IMR-90 (cell line): ENCODE measurements around the gene ZNF280A. TPM values are rescaled to one million over a fixed set of nuclear protein-coding genes. Genes with fewer than 3 reads are reported as not detected.

Experiments used
- ATAC-seq: fragments of 200-7000 bp; cut with Tn5 transposase; 2 replicates; pipeline ENCODE4 v1.9.1; 2020; ENCODE audit warnings: low read depth, mild to moderate bottlenecking, moderate library complexity
- BruUV-seq: library from RNA; stranded (reverse); fragments of 400-500 nt; replicated peaks from 2 replicates; lab custom pipeline; 2021; lab: Mats Ljungman, UMichigan
- CTCF ChIA-PET: fragments of 300-600 bp; formaldehyde crosslinking; extraction: SDS; loops from one replicate; lab custom pipeline; 2021; ENCODE audit warnings: antibody characterized with exemption; lab: Yijun Ruan, JAX
- POLR2A ChIA-PET: fragments of 300-600 bp; sonication (Branson Sonifier 250); formaldehyde crosslinking; loops from one replicate; lab custom pipeline; 2022; ENCODE audit warnings: antibody characterized with exemption; ENCODE audit not compliant: unreplicated experiment; lab: Charles Lee
- DNase-seq: peaks from one replicate; pipeline ENCODE4 v3.0.0; 2013
- H2AFZ ChIP-seq: replicated peaks from 2 replicates; pipeline ENCODE3; 2013; ENCODE audit warnings: low read length, mild to moderate bottlenecking; ENCODE audit not compliant: poor library complexity
- H2AK5ac ChIP-seq: 2 replicates; pipeline ENCODE4 v1.6.1; 2013; ENCODE audit warnings: low read depth, low read length, inconsistent platforms
- H2AK9ac ChIP-seq: replicated peaks from 2 replicates; pipeline ENCODE3; 2013; ENCODE audit warnings: mild to moderate bottlenecking, low read depth, low read length, moderate library complexity; ENCODE audit not compliant: poor library complexity
- H2BK120ac ChIP-seq: 2 replicates; pipeline ENCODE4 v1.6.1; 2013; ENCODE audit warnings: low read depth, low read length, inconsistent platforms
- H2BK15ac ChIP-seq: 3 replicates; pipeline ENCODE4 v1.6.1; 2013; ENCODE audit warnings: low read depth, low read length, inconsistent platforms
- H2BK20ac ChIP-seq: 2 replicates; pipeline ENCODE4 v1.6.1; 2013; ENCODE audit warnings: low read depth, mild to moderate bottlenecking, inconsistent platforms, low read length, moderate library complexity
- H2BK5ac ChIP-seq: 2 replicates; pipeline ENCODE4 v1.6.1; 2013; ENCODE audit warnings: mild to moderate bottlenecking, low read depth, low read length, inconsistent platforms; ENCODE audit not compliant: poor library complexity, severe bottlenecking
- H3K14ac ChIP-seq: replicated peaks from 2 replicates; pipeline ENCODE4 v1.6.1; 2013; ENCODE audit warnings: low read depth, low read length, inconsistent platforms
- H3K18ac ChIP-seq: 2 replicates; pipeline ENCODE4 v1.6.1; 2013; ENCODE audit warnings: low read depth, low read length, control low read depth
- H3K23ac ChIP-seq: 2 replicates; pipeline ENCODE4 v1.6.1; 2013; ENCODE audit warnings: low read depth, low read length, inconsistent platforms
- H3K27ac ChIP-seq: 2 replicates; pipeline ENCODE4 v1.5.1; 2013; ENCODE audit warnings: mild to moderate bottlenecking, control low read depth, low read length; ENCODE audit not compliant: insufficient read depth
- H3K27me3 ChIP-seq: 2 replicates; pipeline ENCODE4 v1.6.1; 2013; ENCODE audit warnings: low read length; ENCODE audit not compliant: control insufficient read depth, insufficient read depth
- H3K36me3 ChIP-seq: 2 replicates; pipeline ENCODE4 v1.6.1; 2013; ENCODE audit warnings: low read length, mixed read lengths; ENCODE audit not compliant: control insufficient read depth, insufficient read depth
- H3K4ac ChIP-seq: 2 replicates; pipeline ENCODE4 v1.6.1; 2013; ENCODE audit warnings: low read depth, low read length, inconsistent platforms
- H3K4me1 ChIP-seq: 2 replicates; pipeline ENCODE4 v1.6.1; 2013; ENCODE audit warnings: low read length, mixed read lengths; ENCODE audit not compliant: control insufficient read depth, insufficient read depth
- H3K4me2 ChIP-seq: 2 replicates; pipeline ENCODE4 v1.6.1; 2013; ENCODE audit warnings: low read depth, mild to moderate bottlenecking, control low read depth, low read length, moderate library complexity
- H3K4me3 ChIP-seq: 2 replicates; pipeline ENCODE4 v1.5.1; 2013; ENCODE audit warnings: low read depth, mild to moderate bottlenecking, control low read depth, low read length, moderate library complexity; ENCODE audit not compliant: insufficient read depth
- H3K56ac ChIP-seq: 2 replicates; pipeline ENCODE4 v1.6.1; 2013; ENCODE audit warnings: low read length, inconsistent platforms; ENCODE audit not compliant: insufficient read depth; ENCODE audit errors: extremely low read depth
- H3K79me1 ChIP-seq, 2 experiments: 2 replicates each; pipeline ENCODE4 v1.6.1; 2013; ENCODE audit warnings: low read length in 2 of 2, inconsistent platforms in 1 of 2, low read depth in 1 of 2
- H3K9ac ChIP-seq: 2 replicates; pipeline ENCODE4 v1.6.1; 2013; ENCODE audit warnings: low read depth, low read length, control low read depth
- H3K9me1 ChIP-seq: 2 replicates; pipeline ENCODE4 v1.6.1; 2013; ENCODE audit warnings: low read length, inconsistent platforms; ENCODE audit not compliant: insufficient read depth
- H3K9me3 ChIP-seq: 2 replicates; pipeline ENCODE4 v1.6.1; 2013; ENCODE audit warnings: low read length; ENCODE audit not compliant: control insufficient read depth, insufficient read depth
- H4K20me1 ChIP-seq: 2 replicates; pipeline ENCODE4 v1.6.1; 2013; ENCODE audit warnings: low read length, inconsistent platforms; ENCODE audit not compliant: insufficient read depth
- H4K5ac ChIP-seq: 2 replicates; pipeline ENCODE4 v1.6.1; 2013; ENCODE audit warnings: mild to moderate bottlenecking, low read depth, low read length, control low read depth
- H4K8ac ChIP-seq, 2 experiments: 2 replicates each; pipeline ENCODE4 v1.6.1; 2013; ENCODE audit warnings: low read depth in 2 of 2, low read length in 2 of 2, control low read depth in 1 of 2, inconsistent platforms in 1 of 2
- H4K91ac ChIP-seq: 2 replicates; pipeline ENCODE4 v1.6.1; 2013; ENCODE audit warnings: low read depth, low read length, inconsistent platforms; ENCODE audit not compliant: insufficient read depth
- CEBPB ChIP-seq: IDR thresholded peaks from 2 replicates; pipeline ENCODE4 v1.6.1; 2012; ENCODE audit warnings: low read depth, low read length, improper control_type of control experiment
- CHD1 ChIP-seq: IDR thresholded peaks from 2 replicates; pipeline ENCODE4 v1.6.1; 2012; ENCODE audit warnings: low read depth, low read length, improper control_type of control experiment
- MAZ ChIP-seq: IDR thresholded peaks from 2 replicates; pipeline ENCODE4 v1.6.1; 2012; ENCODE audit warnings: low read depth, mild to moderate bottlenecking, low read length, improper control_type of control experiment, moderate library complexity, borderline replicate concordance
- NFE2L2 ChIP-seq: fragments of 150-350 bp; IDR thresholded peaks from 2 replicates; pipeline ENCODE4 v1.6.1; 2016; ENCODE audit warnings: low read depth, mild to moderate bottlenecking, low read length
- RAD21 ChIP-seq: IDR thresholded peaks from 2 replicates; pipeline ENCODE4 v1.6.1; 2012; ENCODE audit warnings: low read length, improper control_type of control experiment
- RCOR1 ChIP-seq: IDR thresholded peaks from 2 replicates; pipeline ENCODE4 v1.6.1; 2012; ENCODE audit warnings: mild to moderate bottlenecking, low read length, improper control_type of control experiment; ENCODE audit not compliant: insufficient replicate concordance
- RFX5 ChIP-seq: IDR thresholded peaks from 2 replicates; pipeline ENCODE4 v1.8.0; 2012; ENCODE audit warnings: low read depth, mild to moderate bottlenecking, low read length, moderate library complexity
- SMC3 ChIP-seq: fragments of 150-350 bp; IDR thresholded peaks from 2 replicates; pipeline ENCODE4 v1.6.1; 2016; ENCODE audit warnings: low read depth, mild to moderate bottlenecking, antibody characterized with exemption, low read length, moderate library complexity
- USF2 ChIP-seq: fragments of 150-350 bp; IDR thresholded peaks from 2 replicates; pipeline ENCODE4 v1.6.1; 2017; ENCODE audit warnings: mild to moderate bottlenecking, antibody characterized with exemption, low read length, low read depth
- WGBS, 2 experiments: methylation state at CpG; one replicate each; pipeline versions ENCODE4 v1.1.5 to v1.1.7; 2013; ENCODE audit warnings: missing lambda C conversion rate in 2 of 2; ENCODE audit not compliant: insufficient read length in 1 of 2; ENCODE audit errors: extremely low coverage in 2 of 2; 5-methylcytosine and 5-hydroxymethylcytosine counted together
- dilution Hi-C: fragments of 300-500 bp; cut with HindIII; formaldehyde crosslinking; loops from one replicate; pipeline ENCODE4 v1.14.3; 2018; ENCODE audit warnings: low sequenced_read_pairs; ENCODE audit not compliant: unreplicated experiment
- in situ Hi-C: fragments of 300-500 bp; cut with MboI; formaldehyde crosslinking; loops from 3 replicates; pipeline ENCODE4 v1.14.3; 2019; ENCODE audit warnings: low sequenced_read_pairs, inconsistent platforms, mixed read lengths
- intact Hi-C: fragments of 100-400 bp; cut with micrococcal nuclease; formaldehyde crosslinking; loops from 2 replicates; pipeline ENCODE4 v1.10.0; 2022
- polyA plus RNA-seq, 3 experiments: library from polyadenylated mRNA; depleted of rRNA; stranded (reverse); fragments of >200 nt; gene quantifications; 2 replicates each; pipeline ENCODE4 v1.2.3, GENCODE V29; 2012; ENCODE audit warnings: low replicate concordance in 1 of 3
- total RNA-seq: library from RNA; depleted of rRNA; stranded (reverse); fragments of >200 nt; gene quantifications from 2 replicates; pipeline ENCODE4 v1.2.3, GENCODE V29; 2012
- TF ChIP-seq, protein P1 (sequence below): fragments of 150-350 bp; IDR thresholded peaks from 2 replicates; pipeline ENCODE4 v1.6.1; 2016; ENCODE audit warnings: low read depth, mild to moderate bottlenecking, low read length, moderate library complexity, borderline replicate concordance

ZNF280A gene
- total and polyA plus RNA-seq, 2 of the 4 experiments (the other 2 are of a cell fraction) = not detected

DNA sequence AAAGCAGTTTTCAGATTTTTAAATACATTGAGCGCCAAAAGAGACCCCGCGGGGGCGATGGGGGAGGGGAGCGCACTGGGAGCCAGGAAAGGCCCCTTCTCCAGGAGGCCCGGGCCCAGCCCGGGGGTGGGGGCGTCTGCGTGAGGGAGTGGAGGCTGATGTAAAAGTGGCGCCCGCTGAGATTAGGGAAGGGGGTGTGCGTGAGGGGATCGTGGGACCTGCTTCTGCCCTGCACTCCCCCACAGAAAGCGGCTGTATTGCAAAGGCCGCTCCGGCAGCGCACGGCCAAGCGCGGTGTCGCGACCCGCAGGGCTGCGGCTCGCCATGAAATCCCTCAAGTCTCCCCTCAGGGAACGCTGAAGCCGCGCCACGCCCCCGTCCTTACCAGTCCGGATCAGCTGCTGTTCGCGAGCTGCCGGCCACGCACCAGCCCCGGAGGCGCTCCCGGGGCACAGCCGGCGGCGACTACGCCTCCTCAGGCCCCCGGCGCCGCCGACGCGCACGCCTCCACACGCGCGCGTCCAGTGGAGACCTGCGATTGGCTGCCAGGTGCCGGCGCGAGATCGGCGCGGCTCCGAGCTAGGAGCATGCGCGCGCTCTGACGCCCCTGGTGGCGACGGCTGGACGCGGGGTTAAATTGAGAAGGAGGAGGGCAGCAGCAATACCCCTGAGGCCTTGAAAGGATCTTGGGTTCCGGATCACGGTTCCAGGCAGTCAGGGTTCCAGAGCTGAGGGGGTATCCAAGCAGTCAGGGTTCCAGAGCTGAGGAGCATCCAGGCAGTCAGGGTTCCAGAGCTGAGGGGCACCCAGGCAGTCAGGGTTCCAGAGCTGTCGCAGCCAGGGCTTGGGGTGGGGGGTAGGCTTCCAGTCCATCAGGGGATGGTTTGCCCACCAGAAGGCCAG is 11.5 kb downstream of the ZNF280A start, which contains the start of gene ZNF280B (continued):
- 0 out of 2 replicates have a peak, but pooled peaks have one; percentile 15 for TF ChIP-seq USF2

DNA sequence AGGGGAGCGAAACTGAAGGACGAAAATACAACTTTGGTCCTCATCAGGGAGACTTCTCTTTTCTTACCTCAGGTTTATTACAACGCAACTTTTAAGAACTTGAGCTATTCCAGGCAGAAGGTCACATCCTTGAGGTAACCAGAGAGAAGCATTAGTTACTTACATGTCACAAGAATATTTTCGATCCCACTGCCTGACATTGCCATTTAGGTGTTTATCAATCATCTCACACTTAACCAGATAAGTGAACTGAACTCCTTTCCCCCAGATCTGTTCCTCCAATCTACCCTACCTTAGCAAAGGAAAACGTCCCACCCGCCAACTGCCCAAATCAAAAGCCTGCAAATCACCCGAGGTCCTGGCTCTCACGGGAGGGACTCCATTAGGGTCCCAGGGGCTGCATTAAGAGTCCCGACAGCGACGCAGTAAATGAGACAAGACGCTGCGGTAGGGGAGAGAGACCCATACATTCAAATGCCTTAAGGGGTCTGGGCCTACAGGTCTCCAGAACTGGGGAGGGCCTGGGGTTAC is 12.3 kb downstream of the ZNF280A start:
- intact Hi-C loops = no loop called here
- Histone ChIP-seq H2BK20ac (no peak overlapping the region), H3K9me1 (no peaks in the 10 kb centered on the region), H2AK9ac (no peak overlapping the region), H3K79me1 (0 out of 4 replicates have a peak, but pooled peaks cover 0 to 3% of the 10 kb centered on the region in 2 experiments), H3K27ac (no peak overlapping the region), H2BK5ac (no peak overlapping the region), H3K4me2 (peak overlapping the region; percentile 71), H3K4me3 (peak overlapping the region; percentile 70), H3K36me3 (no peaks in the 10 kb centered on the region), H2AFZ (peak overlapping the region; percentile 85), H3K9ac (peak overlapping the region; percentile 32), H2BK120ac (no peak overlapping the region), H3K56ac (no peak overlapping the region), H4K8ac (no peak overlapping the region), H3K9me3 (no peaks in the 10 kb centered on the region), H3K14ac (no peak overlapping the region), H3K23ac (no peak overlapping the region), H2BK15ac (no peak overlapping the region), H4K91ac (no peak overlapping the region), H4K5ac (no peak overlapping the region), H3K4ac (no peak overlapping the region), H3K4me1 (no peaks in the 10 kb centered on the region), H2AK5ac (no peak overlapping the region), H4K20me1 (no peaks in the 10 kb centered on the region), H3K18ac (no peak overlapping the region), H3K27me3 (peaks cover 3% of the 10 kb centered on the region; the same call in 1 of the 2 replicates)
- POLR2A ChIA-PET = no interaction called here
- dilution Hi-C loops = no loop called here
- WGBS, 2 experiments = 46% methylated on average over 5 of the region's 13 CpGs; no CpG with 5 or more reads in 1 of the 2 experiments
- BruUV-seq = no TSS peak
- DNase-seq (no peak), ATAC-seq (no peak; the same call in 1 of the 2 replicates)
- in situ Hi-C loops = no loop called here
- CTCF ChIA-PET = interaction anchor here (0.5 to 1.6 kb wide), 3 partner anchors 9 to 353 kb away, joined by 3 to 4 read pairs (median 4); no protein-coding TSS in a partner anchor
- no peak for TF ChIP-seq CHD1
- TF ChIP-seq RCOR1 = no peak
- no peak for TF ChIP-seq RAD21
- TF ChIP-seq RFX5 = no peak
- no peak for TF ChIP-seq SMC3
- TF ChIP-seq, protein P1, sequence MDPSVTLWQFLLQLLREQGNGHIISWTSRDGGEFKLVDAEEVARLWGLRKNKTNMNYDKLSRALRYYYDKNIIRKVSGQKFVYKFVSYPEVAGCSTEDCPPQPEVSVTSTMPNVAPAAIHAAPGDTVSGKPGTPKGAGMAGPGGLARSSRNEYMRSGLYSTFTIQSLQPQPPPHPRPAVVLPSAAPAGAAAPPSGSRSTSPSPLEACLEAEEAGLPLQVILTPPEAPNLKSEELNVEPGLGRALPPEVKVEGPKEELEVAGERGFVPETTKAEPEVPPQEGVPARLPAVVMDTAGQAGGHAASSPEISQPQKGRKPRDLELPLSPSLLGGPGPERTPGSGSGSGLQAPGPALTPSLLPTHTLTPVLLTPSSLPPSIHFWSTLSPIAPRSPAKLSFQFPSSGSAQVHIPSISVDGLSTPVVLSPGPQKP = no peak
- no peak for TF ChIP-seq MAZ
- TF ChIP-seq CEBPB = no peak
- TF ChIP-seq USF2 = no peak
- TF ChIP-seq NFE2L2 = no peak
